PC-3 (cell line): ENCODE results near the gene KCNQ1. TPM values are rescaled to one million over a fixed set of nuclear protein-coding genes. Genes with fewer than 3 reads are reported as not detected.

Experiments
- ATAC-seq: fragments of 200-7000 bp; cut with Tn5 transposase; 2 replicates; pipeline ENCODE4 v1.9.1; 2020; ENCODE audit warnings: mild to moderate bottlenecking, moderate library complexity
- BruUV-seq: library from RNA; stranded (reverse); fragments of 400-500 nt; replicated peaks from 2 replicates; lab custom pipeline; 2021; lab: Mats Ljungman, UMichigan
- CTCF ChIA-PET: fragments of 300-600 bp; sonication (Branson Sonifier 250); formaldehyde crosslinking; loops from one replicate; lab custom pipeline; 2022; ENCODE audit warnings: antibody characterized with exemption; lab: Charles Lee
- POLR2A ChIA-PET: fragments of 300-600 bp; sonication (Branson Sonifier 250); formaldehyde crosslinking; loops from one replicate; lab custom pipeline; 2022; ENCODE audit warnings: antibody characterized with exemption; ENCODE audit not compliant: unreplicated experiment; lab: Charles Lee
- DNase-seq: peaks from one replicate; pipeline ENCODE4 v3.0.0-alpha.2; 2015
- H2AFZ ChIP-seq: fragments of 300-600 bp; sonication (generic); 2 replicates; pipeline ENCODE4 v1.6.0; 2016; ENCODE audit warnings: antibody characterized with exemption, low read length
- H3F3A ChIP-seq: fragments of 300-600 bp; sonication (generic); one replicate; pipeline ENCODE4 v1.6.0; 2017; ENCODE audit warnings: antibody characterized with exemption, low read length, control low read depth, mild to moderate bottlenecking; ENCODE audit not compliant: unreplicated experiment
- H3K27ac ChIP-seq: fragments of 300-600 bp; sonication (generic); 2 replicates; pipeline ENCODE4 v1.5.1; 2016; ENCODE audit warnings: mild to moderate bottlenecking, low read length
- H3K27me3 ChIP-seq: fragments of 300-600 bp; sonication (generic); 2 replicates; pipeline ENCODE4 v1.6.1; 2016; ENCODE audit warnings: low read length, mixed read lengths
- H3K36me3 ChIP-seq: fragments of 300-600 bp; sonication (generic); 2 replicates; pipeline ENCODE4 v1.6.1; 2016; ENCODE audit warnings: low read depth, mixed run types, low read length, mixed read lengths
- H3K4me1 ChIP-seq: fragments of 300-600 bp; sonication (generic); 2 replicates; pipeline ENCODE4 v1.5.1; 2016; ENCODE audit warnings: low read length; ENCODE audit not compliant: insufficient read depth
- H3K4me2 ChIP-seq: fragments of 300-600 bp; sonication (generic); 2 replicates; pipeline ENCODE4 v1.6.0; 2016; ENCODE audit warnings: low read length
- H3K4me3 ChIP-seq: fragments of 300-600 bp; sonication (generic); 2 replicates; pipeline ENCODE4 v1.5.1; 2016; ENCODE audit warnings: mild to moderate bottlenecking, low read length, mixed read lengths
- H3K79me2 ChIP-seq: fragments of 300-600 bp; sonication (generic); 2 replicates; pipeline ENCODE4 v1.6.1; 2017; ENCODE audit warnings: low read length, mixed read lengths
- H3K9ac ChIP-seq: fragments of 300-600 bp; sonication (generic); 2 replicates; pipeline ENCODE4 v1.6.0; 2016; ENCODE audit warnings: mild to moderate bottlenecking, low read length
- H3K9me2 ChIP-seq: fragments of 300-600 bp; sonication (generic); replicated peaks from 2 replicates; pipeline ENCODE4 v1.6.1; 2016; ENCODE audit warnings: mixed run types, low read length, mixed read lengths
- H3K9me3 ChIP-seq: fragments of 300-600 bp; sonication (generic); 2 replicates; pipeline ENCODE4 v1.6.1; 2016; ENCODE audit warnings: low read length, mixed read lengths
- H4K20me1 ChIP-seq: fragments of 300-600 bp; sonication (generic); 2 replicates; pipeline ENCODE4 v1.6.1; 2016; ENCODE audit warnings: low read length, mixed read lengths
- CTCF ChIP-seq: fragments of 300-600 bp; sonication (generic); conservative IDR thresholded peaks from 2 replicates; pipeline ENCODE4 v1.5.1; 2017; ENCODE audit warnings: antibody characterized with exemption, low read depth, mild to moderate bottlenecking, low read length
- EZH2 ChIP-seq: fragments of 300-600 bp; sonication (generic); IDR thresholded peaks from one replicate; pipeline ENCODE4 v1.6.1; 2017; ENCODE audit warnings: antibody characterized with exemption, mild to moderate bottlenecking, low read length; ENCODE audit not compliant: unreplicated experiment
- EZH2phosphoT487 ChIP-seq: fragments of 300-600 bp; sonication (generic); IDR thresholded peaks from 2 replicates; pipeline ENCODE4 v1.6.1; 2018; ENCODE audit warnings: mild to moderate bottlenecking, antibody characterized with exemption, low read length, borderline replicate concordance
- intact Hi-C: fragments of 100-400 bp; cut with micrococcal nuclease; formaldehyde crosslinking; loops from 2 replicates; pipeline ENCODE4 v1.9.0; 2023
- total RNA-seq: library from RNA; depleted of rRNA; stranded (reverse); fragments of >200 nt; gene quantifications from 2 replicates; pipeline ENCODE4 v1.2.3, GENCODE V29; 2014

Gene KCNQ1
- total RNA-seq, 1 experiment from 2014 or later: 0.40 TPM

- H3K9ac ChIP-seq: no peak overlapping the region
- no peaks in the 10 kb centered on the region for H3K79me2 ChIP-seq
- DNase-seq (no peak), ATAC-seq (no peak)
- H3K9me3 ChIP-seq: no peaks in the 10 kb centered on the region
- ChIA-PET CTCF (no interaction called here), POLR2A (no interaction called here)
- H3K4me1 ChIP-seq: peaks cover 10% of the 10 kb centered on the region
- H2AFZ ChIP-seq: no peak overlapping the region
- intact Hi-C loops: no loop called here
- H3K36me3 ChIP-seq: no peaks in the 10 kb centered on the region
- no peaks in the 10 kb centered on the region for H3F3A ChIP-seq
- no peak overlapping the region for H3K27ac ChIP-seq
- no peaks in the 10 kb centered on the region for H3K9me2 ChIP-seq
- no peak overlapping the region for H3K4me2 ChIP-seq
- no peaks in the 10 kb centered on the region for H4K20me1 ChIP-seq
- no peak for TF ChIP-seq EZH2phosphoT487
- TF ChIP-seq EZH2: no peak
- TF ChIP-seq CTCF: no peak
- no peaks in the 10 kb centered on the region for H3K27me3 ChIP-seq
- H3K4me3 ChIP-seq: no peak overlapping the region
- no TSS peak for BruUV-seq
These were observed 420.1 kb downstream of the KCNQ1 start for GRCh38 chr11:2864901-2865300.

GRCh38 chr11:2865922-2866577 lies 421.2 kb downstream of the KCNQ1 start:
- Histone ChIP-seq H3K9me2 (no peaks in the 10 kb centered on the region), H3K79me2 (no peaks in the 10 kb centered on the region), H3F3A (no peaks in the 10 kb centered on the region), H4K20me1 (no peaks in the 10 kb centered on the region), H3K27me3 (no peaks in the 10 kb centered on the region), H3K36me3 (no peaks in the 10 kb centered on the region), H3K9me3 (no peaks in the 10 kb centered on the region), H3K4me1 (peaks cover 1% of the 10 kb centered on the region), H3K4me3 (no peak overlapping the region), H3K27ac (no peak overlapping the region), H2AFZ (no peak overlapping the region), H3K9ac (no peak overlapping the region), H3K4me2 (no peak overlapping the region)
- TF ChIP-seq CTCF: no peak
- BruUV-seq: no TSS peak
- DNase-seq: no peak
- ATAC-seq: no peak
- ChIA-PET CTCF (no interaction called here), POLR2A (no interaction called here)
- intact Hi-C loops: no loop called here

GRCh38 chr11:2867142-2867541 lies 422.3 kb downstream of the KCNQ1 start:
- H3K9me2 ChIP-seq: no peaks in the 10 kb centered on the region
- no peaks in the 10 kb centered on the region for H4K20me1 ChIP-seq
- H3K4me2 ChIP-seq: no peak overlapping the region
- no peaks in the 10 kb centered on the region for H3F3A ChIP-seq
- H3K27ac ChIP-seq: no peak overlapping the region
- no peaks in the 10 kb centered on the region for H3K9me3 ChIP-seq
- BruUV-seq: no TSS peak
- H2AFZ ChIP-seq: no peak overlapping the region
- POLR2A ChIA-PET: no interaction called here
- CTCF ChIA-PET: no interaction called here
- H3K36me3 ChIP-seq: no peaks in the 10 kb centered on the region
- H3K79me2 ChIP-seq: no peaks in the 10 kb centered on the region
- no peaks in the 10 kb centered on the region for H3K4me1 ChIP-seq
- DNase-seq (no peak), ATAC-seq (no peak)
- H3K4me3 ChIP-seq: no peak overlapping the region
- intact Hi-C loops: no loop called here
- TF ChIP-seq EZH2phosphoT487: no peak
- no peaks in the 10 kb centered on the region for H3K27me3 ChIP-seq
- no peak overlapping the region for H3K9ac ChIP-seq
